GM21447 (cell line): ENCODE measurements around the gene FUT7.

Experiments
- ATAC-seq: cut with Tn5 transposase; IDR thresholded peaks from one replicate; pipeline ENCODE4 v1.9.1; 2021; ENCODE audit not compliant: unreplicated experiment

The FUT7 gene

GRCh38 chr9:137031904-137032640, at the start of gene FUT7:
FUT7 (minus strand) TSS chr9:137032088; CDS start chr9:137031991, 97 bp downstream.
- ATAC-seq = no peak

GRCh38 chr9:137080260-137081122, 48.6 kb upstream of the FUT7 start:
- no peak for ATAC-seq

DNA sequence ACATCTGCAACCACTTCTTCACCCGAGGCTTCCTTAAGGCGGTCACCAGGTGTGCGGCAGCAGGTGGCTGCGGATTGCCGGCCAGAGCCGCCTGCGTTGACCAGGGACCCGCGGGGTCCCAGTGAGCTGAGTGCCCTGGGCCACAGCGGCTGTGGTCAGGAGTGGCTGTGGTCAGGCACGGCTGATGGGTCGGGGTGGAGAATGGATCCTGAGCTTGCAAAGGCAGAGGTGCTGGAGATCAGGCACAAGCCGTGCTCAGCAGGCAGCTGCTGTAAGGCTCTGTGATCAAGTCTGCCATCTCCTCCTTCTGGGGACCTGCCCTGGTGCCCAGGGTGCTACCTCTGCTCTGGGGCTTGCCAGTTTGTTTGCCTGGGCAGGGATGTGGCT, 47.5 kb upstream of the FUT7 start:
- no peak for ATAC-seq

DNA sequence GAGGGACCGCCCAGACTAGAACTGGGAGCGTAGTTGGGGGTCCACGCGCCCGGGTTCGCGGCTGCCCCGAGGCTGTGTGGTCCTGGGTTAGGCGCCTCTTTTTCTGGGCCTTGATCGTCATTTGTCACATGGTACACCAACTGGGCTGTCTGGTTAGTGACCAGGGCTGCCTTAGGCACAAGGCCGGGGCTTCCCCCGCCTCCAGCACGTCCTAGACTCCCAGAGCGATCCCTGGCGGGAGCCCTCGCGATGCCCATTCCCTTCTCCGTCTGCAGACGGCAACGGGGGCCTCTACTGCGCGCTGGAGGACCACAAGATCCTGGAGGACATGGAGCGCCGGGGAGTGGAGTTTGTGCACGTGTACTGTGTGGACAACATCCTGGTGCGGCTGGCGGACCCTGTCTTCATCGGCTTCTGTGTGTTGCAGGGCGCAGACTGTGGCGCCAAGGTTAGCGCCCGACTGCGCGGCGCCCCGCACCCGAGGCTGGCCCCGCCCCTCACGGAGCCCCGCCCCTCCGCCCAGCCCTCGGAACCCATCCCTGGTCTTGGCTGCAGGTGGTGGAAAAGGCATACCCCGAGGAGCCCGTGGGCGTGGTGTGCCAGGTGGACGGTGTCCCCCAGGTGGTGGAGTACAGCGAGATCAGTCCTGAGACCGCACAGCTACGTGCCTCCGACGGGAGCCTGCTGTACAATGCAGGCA, 47.0 kb upstream of the FUT7 start:
- ATAC-seq = no peak

- ATAC-seq = no peak
Measured at GRCh38 chr9:137077758-137078693, 46.1 kb upstream of the FUT7 start.

DNA sequence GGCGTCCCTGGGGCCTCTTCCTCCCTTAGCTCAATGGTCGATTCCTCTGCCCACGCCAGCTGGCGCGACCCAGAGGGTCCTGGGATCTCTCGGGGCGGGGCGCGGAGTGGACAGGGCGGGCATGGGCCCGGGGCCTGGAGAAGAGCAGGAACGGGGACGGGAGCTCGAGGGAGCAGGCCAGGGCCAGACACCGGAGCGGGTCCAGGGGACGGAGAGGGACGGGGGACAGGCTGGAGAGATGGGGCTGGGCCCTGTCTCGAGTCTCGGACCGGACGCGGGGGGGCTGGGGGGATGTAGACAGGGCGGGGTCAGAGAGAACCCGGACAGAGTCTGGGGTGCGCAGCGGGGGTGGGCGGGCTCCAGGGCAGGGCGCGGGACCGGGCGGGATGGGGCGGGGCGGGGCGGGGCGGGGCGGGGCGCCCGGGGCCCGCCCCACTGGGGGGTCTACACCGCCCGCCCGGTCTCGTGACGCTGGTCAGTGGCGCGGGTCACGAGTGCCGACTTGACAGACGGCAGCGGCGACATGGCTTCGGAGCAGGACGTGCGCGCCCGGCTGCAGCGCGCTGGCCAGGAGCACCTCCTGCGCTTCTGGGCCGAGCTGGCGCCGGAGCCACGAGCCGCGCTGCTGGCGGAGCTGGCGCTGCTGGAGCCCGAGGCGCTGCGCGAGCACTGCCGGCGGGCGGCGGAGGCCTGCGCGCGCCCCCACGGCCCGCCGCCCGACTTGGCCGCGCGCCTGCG, 45.3 kb upstream of the FUT7 start, which contains the start of gene UAP1L1:
UAP1L1 (plus strand) TSS at position 508 of the 738 bp plus-strand sequence; CDS start at position 524, 16 bp downstream.
- ATAC-seq = no peak

- no peak for ATAC-seq
Measured at GRCh38 chr9:137076636-137077009, 44.7 kb upstream of the FUT7 start.

DNA sequence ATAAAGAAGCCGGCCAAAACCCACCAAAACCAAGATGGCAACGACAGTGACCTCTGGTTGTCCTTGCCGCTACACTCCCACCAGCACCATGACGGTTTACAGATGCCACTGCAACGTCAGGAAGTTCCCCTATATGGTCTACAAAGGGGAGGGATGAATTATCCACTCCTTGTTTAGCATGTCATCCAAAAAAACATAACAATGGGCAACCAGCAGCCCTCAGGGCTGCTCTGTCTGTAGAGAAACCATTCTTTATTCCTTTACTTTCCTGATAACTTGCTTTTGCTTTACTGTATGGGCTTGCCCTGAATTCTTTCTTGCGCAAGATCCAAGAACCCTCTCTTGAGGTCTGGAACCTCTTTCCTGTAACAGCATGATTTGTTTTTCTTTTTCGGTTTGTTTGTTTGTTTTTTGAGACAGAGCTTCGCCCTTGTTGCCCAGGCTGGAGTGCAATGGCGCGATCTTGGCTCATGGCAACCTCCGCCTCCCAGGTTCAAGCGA, 43.4 kb upstream of the FUT7 start:
- no peak for ATAC-seq

GRCh38 chr9:137074657-137075274, 42.9 kb upstream of the FUT7 start:
- ATAC-seq = no peak

DNA sequence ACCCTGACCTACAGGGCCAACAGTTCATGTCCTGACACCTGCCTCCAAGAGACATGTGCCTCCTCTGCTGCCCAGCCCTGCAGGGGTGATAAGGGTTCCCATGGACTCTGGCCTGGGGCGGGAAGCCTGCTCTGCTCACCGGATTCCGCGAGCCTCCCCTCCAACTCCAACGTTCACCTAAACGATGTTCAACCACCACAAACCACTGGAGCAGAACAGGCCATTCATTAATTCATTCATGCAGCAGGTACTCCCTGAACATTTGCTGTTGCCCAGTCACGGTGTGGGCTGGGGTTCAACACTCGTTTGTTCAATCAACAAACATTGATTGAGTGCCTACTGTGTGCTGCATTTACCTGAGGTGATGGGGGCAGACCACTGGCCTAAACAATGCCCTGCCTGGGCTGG, 42.1 kb upstream of the FUT7 start:
- ATAC-seq = no peak

- ATAC-seq = no peak
Measured at GRCh38 chr9:137071282-137071681, 39.4 kb upstream of the FUT7 start.

GRCh38 chr9:137070906-137071275, 39.0 kb upstream of the FUT7 start:
- ATAC-seq = peak; percentile 4

DNA sequence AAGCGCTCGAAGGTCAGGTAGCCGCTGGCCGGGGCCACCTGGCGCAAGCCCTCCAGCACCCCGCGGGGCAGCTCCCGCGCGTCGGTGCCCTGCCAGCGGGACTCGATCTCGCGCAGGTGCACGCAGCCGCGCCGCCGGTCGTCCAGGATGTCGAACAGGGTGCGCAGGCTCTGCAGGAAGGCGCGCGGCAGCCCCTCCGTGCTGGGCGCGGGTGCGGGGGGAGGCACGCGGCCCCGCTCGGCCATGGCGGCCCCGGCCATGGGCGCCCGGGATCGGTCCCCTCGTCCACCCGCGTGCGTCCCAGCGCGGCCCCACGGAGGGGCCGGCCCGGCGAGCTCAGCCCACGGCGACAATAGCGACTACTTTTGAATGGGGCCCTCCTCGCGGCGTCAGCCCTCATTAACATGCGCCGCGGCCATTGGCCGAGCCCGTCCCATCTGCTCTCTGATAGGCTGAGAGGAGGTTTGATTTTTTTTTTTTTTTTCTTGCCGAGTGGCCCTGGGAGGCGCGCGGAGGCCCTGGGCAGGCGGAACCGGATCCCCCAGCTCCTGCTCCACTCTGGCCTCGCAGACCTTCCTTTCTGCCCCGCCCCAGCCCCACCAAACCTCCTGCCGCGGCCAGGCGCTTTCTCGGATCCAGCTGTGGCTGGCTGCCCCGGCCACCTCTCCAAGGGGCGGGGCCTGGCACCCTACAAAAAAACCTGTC, 38.5 kb upstream of the FUT7 start, which contains the start of gene SAPCD2:
SAPCD2 (minus strand) TSS at position 357 of the 705 bp plus-strand sequence; CDS start at position 260, 97 bp downstream.
- ATAC-seq = peak; percentile 76

DNA sequence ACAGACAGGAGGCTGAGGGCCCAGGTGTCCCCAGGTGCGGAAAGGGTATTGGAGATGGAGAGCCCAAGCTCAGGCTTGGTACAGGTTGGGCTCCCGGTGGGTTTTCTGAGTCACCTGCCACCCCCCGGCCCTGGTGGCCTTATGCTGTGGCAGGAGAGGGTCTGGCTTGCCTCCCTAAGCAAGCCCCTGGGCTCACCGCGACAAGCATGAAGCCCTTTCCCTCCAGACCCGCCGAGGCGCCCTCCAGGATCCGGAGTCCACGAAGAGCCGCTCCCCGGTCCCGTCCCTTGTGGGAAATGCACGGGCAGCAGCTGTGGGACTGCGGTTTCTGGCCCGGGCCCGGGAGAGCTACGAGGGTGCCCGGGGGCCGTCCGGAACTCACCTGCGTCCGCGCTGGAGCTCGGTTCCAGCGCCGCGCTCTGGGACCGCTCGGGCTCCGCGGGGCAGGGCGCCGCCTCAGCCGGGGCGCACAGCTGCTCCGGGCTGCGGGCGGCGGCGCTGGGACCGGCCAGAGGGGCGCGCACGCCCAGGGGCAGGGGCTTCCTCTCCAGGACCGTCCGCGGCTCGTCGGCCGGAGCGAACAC, 37.7 kb upstream of the FUT7 start:
- ATAC-seq = no peak

- ATAC-seq = no peak
Measured at GRCh38 chr9:137068539-137069507, 36.9 kb upstream of the FUT7 start.

DNA sequence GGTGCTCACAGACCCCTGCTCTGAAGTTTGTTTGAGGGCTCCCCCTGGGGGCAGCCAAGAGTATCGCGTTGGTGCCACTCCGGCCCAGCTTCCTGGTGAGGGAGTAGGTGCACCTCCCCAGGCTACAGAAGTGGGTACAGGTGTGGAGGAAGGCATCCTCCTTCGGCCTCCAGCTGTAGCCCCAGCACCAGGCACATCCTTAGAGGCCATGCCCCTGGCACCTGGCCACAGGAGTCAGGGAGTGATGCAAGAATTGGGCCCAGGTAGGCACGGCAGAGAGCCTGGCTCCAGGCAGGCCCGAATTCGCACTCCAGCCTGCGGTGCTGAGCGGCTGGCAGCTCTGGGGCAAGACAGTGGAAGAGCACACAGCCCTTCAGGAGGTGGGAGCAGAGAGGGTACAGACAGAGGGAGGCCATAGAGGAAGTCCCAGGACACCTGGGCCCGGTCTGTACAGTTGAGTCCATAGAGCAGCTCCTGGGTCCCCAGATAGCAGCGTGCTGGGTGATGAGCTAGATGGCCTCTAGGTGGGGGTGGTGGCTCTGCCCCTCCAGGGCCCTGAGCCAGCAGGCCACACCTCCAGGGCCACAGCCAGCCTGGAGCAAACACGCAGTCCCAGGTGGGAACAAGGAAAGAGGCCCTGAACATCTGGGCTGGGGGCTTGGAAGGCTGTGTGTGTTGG, 36.1 kb upstream of the FUT7 start:
- ATAC-seq = no peak
